ENCODE results near the gene RPL5.

Gene RPL5

DNA sequence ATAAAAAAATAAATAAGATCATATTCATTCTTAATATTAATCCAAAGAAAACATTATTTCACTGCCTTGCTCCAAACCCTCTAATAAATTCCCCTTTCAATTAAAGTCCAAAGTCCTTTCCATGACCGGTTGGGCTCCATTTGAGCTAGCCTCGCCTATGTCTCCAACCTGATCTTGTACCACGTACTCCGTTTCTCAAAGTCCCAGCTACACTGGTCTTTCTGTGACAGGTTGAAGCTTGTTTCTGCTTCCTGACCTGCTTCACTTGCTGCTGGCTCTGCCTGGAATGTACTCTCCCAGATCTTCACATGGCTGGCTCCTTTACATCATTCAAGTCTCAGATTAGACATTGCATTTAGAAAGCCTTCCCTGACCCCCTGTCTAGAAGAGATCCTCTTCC, 16.4 kb downstream of the RPL5 start:
- ATAC-seq = no peak

DNA sequence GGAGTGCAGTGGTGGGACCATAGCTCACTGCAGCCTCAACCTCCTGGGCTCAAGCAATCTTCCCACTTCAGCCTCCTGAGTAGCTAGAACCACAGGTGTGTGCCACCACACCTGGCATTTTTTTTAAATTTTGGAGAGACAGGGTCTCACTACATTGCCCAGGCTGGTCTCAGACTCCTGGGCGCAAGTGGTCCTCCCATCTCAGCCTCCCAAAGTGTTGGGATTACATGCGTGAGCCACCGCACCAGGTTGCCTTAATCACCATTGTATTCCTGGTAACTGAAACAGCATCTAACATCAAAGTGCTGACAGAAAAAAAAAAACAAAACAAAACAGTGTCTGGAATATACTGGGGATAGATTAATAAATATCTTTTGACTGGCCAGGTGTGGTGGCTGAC, 18.2 kb downstream of the RPL5 start:
- no peak for ATAC-seq
- TF ChIP-seq GLIS3 (CRISPR knock-in tag; IDR thresholded peaks at IDR 0.05) = no peak

More for the DNA sequence above, 16.4 kb downstream of the RPL5 start:
- TF ChIP-seq CSDC2 (CRISPR knock-in tag; IDR thresholded peaks at IDR 0.05) (no peak), ZNF70 (CRISPR knock-in tag; IDR thresholded peaks at IDR 0.05) (no peak), ZNF565 (CRISPR knock-in tag; conservative IDR thresholded peaks at IDR 0.05; ENCODE audit: low read depth) (no peak), ZC3H10 (CRISPR knock-in tag; IDR thresholded peaks at IDR 0.05) (no peak), GLIS3 (CRISPR knock-in tag; IDR thresholded peaks at IDR 0.05) (no peak), ZFP3 (CRISPR knock-in tag; IDR thresholded peaks at IDR 0.05) (no peak), ISL1 (CRISPR knock-in tag; IDR thresholded peaks at IDR 0.05) (no peak), BACH2 (CRISPR knock-in tag; IDR thresholded peaks at IDR 0.05; ENCODE audit: borderline replicate concordance) (no peak)
- TF ChIP-seq, protein P1, sequence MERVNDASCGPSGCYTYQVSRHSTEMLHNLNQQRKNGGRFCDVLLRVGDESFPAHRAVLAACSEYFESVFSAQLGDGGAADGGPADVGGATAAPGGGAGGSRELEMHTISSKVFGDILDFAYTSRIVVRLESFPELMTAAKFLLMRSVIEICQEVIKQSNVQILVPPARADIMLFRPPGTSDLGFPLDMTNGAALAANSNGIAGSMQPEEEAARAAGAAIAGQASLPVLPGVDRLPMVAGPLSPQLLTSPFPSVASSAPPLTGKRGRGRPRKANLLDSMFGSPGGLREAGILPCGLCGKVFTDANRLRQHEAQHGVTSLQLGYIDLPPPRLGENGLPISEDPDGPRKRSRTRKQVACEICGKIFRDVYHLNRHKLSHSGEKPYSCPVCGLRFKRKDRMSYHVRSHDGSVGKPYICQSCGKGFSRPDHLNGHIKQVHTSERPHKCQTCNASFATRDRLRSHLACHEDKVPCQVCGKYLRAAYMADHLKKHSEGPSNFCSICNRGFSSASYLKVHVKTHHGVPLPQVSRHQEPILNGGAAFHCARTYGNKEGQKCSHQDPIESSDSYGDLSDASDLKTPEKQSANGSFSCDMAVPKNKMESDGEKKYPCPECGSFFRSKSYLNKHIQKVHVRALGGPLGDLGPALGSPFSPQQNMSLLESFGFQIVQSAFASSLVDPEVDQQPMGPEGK (CRISPR knock-in tag; IDR thresholded peaks at IDR 0.05; ENCODE audit: borderline replicate concordance) = no peak
- TF ChIP-seq, protein P2, sequence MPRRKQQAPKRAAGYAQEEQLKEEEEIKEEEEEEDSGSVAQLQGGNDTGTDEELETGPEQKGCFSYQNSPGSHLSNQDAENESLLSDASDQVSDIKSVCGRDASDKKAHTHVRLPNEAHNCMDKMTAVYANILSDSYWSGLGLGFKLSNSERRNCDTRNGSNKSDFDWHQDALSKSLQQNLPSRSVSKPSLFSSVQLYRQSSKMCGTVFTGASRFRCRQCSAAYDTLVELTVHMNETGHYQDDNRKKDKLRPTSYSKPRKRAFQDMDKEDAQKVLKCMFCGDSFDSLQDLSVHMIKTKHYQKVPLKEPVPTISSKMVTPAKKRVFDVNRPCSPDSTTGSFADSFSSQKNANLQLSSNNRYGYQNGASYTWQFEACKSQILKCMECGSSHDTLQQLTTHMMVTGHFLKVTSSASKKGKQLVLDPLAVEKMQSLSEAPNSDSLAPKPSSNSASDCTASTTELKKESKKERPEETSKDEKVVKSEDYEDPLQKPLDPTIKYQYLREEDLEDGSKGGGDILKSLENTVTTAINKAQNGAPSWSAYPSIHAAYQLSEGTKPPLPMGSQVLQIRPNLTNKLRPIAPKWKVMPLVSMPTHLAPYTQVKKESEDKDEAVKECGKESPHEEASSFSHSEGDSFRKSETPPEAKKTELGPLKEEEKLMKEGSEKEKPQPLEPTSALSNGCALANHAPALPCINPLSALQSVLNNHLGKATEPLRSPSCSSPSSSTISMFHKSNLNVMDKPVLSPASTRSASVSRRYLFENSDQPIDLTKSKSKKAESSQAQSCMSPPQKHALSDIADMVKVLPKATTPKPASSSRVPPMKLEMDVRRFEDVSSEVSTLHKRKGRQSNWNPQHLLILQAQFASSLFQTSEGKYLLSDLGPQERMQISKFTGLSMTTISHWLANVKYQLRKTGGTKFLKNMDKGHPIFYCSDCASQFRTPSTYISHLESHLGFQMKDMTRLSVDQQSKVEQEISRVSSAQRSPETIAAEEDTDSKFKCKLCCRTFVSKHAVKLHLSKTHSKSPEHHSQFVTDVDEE (CRISPR knock-in tag; IDR thresholded peaks at IDR 0.05) = no peak

DNA sequence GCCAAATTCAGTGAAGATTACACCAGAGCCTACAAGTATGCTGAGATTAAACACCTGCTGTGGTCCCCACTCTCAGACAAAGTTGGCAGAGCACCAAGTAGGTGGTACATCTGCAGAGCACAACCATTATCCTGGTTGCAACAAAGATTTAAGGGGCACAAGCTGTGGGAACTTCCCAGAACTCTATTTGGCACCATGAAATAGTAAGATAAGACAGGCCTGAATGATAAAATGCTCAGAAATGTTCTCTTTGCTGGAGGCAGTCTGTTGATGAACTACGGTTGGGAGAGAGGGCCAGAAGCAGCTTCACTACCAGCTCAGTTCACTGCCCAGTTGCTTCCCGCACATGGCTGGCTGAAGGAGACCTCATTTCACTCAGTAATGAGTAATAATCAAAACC, 19.9 kb downstream of the RPL5 start:
- TF ChIP-seq SNAI2 (CRISPR knock-in tag; IDR thresholded peaks at IDR 0.05) = no peak
- no peak for TF ChIP-seq OSR1 (CRISPR knock-in tag; IDR thresholded peaks at IDR 0.05)
- no peak for TF ChIP-seq RARB (CRISPR knock-in tag; IDR thresholded peaks at IDR 0.05)
- TF ChIP-seq, protein P3, sequence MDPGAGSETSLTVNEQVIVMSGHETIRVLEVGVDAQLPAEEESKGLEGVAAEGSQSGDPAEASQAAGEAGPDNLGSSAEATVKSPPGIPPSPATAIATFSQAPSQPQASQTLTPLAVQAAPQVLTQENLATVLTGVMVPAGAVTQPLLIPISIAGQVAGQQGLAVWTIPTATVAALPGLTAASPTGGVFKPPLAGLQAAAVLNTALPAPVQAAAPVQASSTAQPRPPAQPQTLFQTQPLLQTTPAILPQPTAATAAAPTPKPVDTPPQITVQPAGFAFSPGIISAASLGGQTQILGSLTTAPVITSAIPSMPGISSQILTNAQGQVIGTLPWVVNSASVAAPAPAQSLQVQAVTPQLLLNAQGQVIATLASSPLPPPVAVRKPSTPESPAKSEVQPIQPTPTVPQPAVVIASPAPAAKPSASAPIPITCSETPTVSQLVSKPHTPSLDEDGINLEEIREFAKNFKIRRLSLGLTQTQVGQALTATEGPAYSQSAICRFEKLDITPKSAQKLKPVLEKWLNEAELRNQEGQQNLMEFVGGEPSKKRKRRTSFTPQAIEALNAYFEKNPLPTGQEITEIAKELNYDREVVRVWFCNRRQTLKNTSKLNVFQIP (CRISPR knock-in tag; IDR thresholded peaks at IDR 0.05; ENCODE audit: borderline replicate concordance, low read depth) = no peak
- TF ChIP-seq BACH2 (CRISPR knock-in tag; IDR thresholded peaks at IDR 0.05; ENCODE audit: borderline replicate concordance) = no peak
- no peak for TF ChIP-seq ISL1 (CRISPR knock-in tag; IDR thresholded peaks at IDR 0.05)
- no peak for TF ChIP-seq ZFP30 (CRISPR knock-in tag; IDR thresholded peaks at IDR 0.05)
- no peak for TF ChIP-seq ESRRG (CRISPR knock-in tag; IDR thresholded peaks at IDR 0.05)
- no peak; the same call in 2 of the 3 replicates for ATAC-seq

DNA sequence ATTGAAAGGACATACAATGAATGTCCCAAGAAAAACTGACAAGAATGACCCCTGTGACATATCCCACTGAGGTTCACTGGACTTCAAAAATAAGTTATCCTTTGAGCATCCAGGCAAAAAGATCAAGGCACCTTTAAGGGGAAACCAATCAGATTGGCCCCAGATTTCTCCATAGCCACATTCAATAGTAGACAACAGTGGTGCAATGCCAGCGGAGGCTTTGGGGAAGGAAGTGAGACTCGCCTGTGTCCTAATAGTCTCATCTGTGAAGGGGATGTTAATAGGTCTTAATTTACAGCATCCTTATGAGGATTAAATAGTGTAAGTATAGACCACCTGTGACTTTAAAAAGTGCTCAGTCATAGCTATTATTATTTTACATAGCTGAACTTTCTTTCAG, 21.5 kb downstream of the RPL5 start:
- ATAC-seq = no peak
- TF ChIP-seq RARB (CRISPR knock-in tag; IDR thresholded peaks at IDR 0.05) = no peak
- TF ChIP-seq ZNF70 (CRISPR knock-in tag; IDR thresholded peaks at IDR 0.05) = no peak
- TF ChIP-seq OSR1 (CRISPR knock-in tag; IDR thresholded peaks at IDR 0.05) = no peak
- TF ChIP-seq ARNTL (CRISPR knock-in tag; IDR thresholded peaks at IDR 0.05; ENCODE audit: borderline replicate concordance, low read depth) = no peak
- TF ChIP-seq, protein P3 (CRISPR knock-in tag; IDR thresholded peaks at IDR 0.05; ENCODE audit: borderline replicate concordance, low read depth) = no peak
- TF ChIP-seq, protein P4, sequence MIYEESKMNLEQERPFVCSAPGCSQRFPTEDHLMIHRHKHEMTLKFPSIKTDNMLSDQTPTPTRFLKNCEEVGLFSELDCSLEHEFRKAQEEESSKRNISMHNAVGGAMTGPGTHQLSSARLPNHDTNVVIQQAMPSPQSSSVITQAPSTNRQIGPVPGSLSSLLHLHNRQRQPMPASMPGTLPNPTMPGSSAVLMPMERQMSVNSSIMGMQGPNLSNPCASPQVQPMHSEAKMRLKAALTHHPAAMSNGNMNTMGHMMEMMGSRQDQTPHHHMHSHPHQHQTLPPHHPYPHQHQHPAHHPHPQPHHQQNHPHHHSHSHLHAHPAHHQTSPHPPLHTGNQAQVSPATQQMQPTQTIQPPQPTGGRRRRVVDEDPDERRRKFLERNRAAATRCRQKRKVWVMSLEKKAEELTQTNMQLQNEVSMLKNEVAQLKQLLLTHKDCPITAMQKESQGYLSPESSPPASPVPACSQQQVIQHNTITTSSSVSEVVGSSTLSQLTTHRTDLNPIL (CRISPR knock-in tag; IDR thresholded peaks at IDR 0.05; ENCODE audit: low read depth) = no peak
- no peak for TF ChIP-seq SNAI2 (CRISPR knock-in tag; IDR thresholded peaks at IDR 0.05)
